RWPE2 (cell line): Measurements from ENCODE around the gene NUDT9.
"Not testable (repeated sequence)": the region's sequence is repeated elsewhere in the genome, so short reads cannot be mapped to it uniquely, and the experiment has no call there.

Experiments
- ATAC-seq: fragments of 200-7000 bp; cut with Tn5 transposase; 3 replicates; pipeline ENCODE4 v1.9.1; 2021; ENCODE audit warnings: low read depth
- DNase-seq: peaks from one replicate; pipeline ENCODE4 v3.0.0-alpha.2; 2020; ENCODE audit warnings: low spot score
- H3K27ac ChIP-seq: fragments of 450-650 bp; 2 replicates; pipeline ENCODE4 v1.5.1; 2017; ENCODE audit warnings: mild to moderate bottlenecking; ENCODE audit not compliant: poor library complexity, severe bottlenecking
- H3K27me3 ChIP-seq: fragments of 250-450 bp; sonication (Bioruptor Pico); 2 replicates; pipeline ENCODE4 v1.5.1; 2021; ENCODE audit warnings: mild to moderate bottlenecking, moderate library complexity; ENCODE audit not compliant: insufficient read depth, poor library complexity, severe bottlenecking
- H3K36me3 ChIP-seq: fragments of 250-450 bp; sonication (Bioruptor Pico); 2 replicates; pipeline ENCODE4 v1.5.1; 2020; ENCODE audit warnings: low read depth, mild to moderate bottlenecking, moderate library complexity
- H3K4me1 ChIP-seq: fragments of 250-450 bp; sonication (Bioruptor Pico); 2 replicates; pipeline ENCODE4 v1.5.1; 2021; ENCODE audit warnings: mild to moderate bottlenecking, moderate library complexity; ENCODE audit not compliant: insufficient read depth, poor library complexity, severe bottlenecking
- H3K4me3 ChIP-seq: fragments of 250-450 bp; sonication (Bioruptor Pico); 2 replicates; pipeline ENCODE4 v1.5.1; 2021; ENCODE audit warnings: mild to moderate bottlenecking, moderate library complexity; ENCODE audit not compliant: severe bottlenecking
- H3K9me3 ChIP-seq: fragments of 250-450 bp; sonication (Bioruptor Pico); 2 replicates; pipeline ENCODE4 v1.5.1; 2021; ENCODE audit warnings: mild to moderate bottlenecking, moderate library complexity; ENCODE audit not compliant: severe bottlenecking
- CTCF ChIP-seq: fragments of 450-650 bp; IDR thresholded peaks from one replicate; pipeline ENCODE4 v1.5.1; 2017; ENCODE audit warnings: mild to moderate bottlenecking, moderate library complexity; ENCODE audit not compliant: poor library complexity, severe bottlenecking

NUDT9 gene

GRCh38 chr4:87399954-87400353, 22.4 kb upstream of the NUDT9 start:
- ATAC-seq (no peak), DNase-seq (no peak)
- no peak overlapping the region for H3K4me3 ChIP-seq
- H3K4me1 ChIP-seq: no peaks in the 10 kb centered on the region
- no peaks in the 10 kb centered on the region for H3K36me3 ChIP-seq
- H3K9me3 ChIP-seq: no peaks in the 10 kb centered on the region
- TF ChIP-seq CTCF: no peak
- H3K27ac ChIP-seq: no peak overlapping the region
- H3K27me3 ChIP-seq: no peaks in the 10 kb centered on the region

- not testable (repeated sequence) for DNase-seq, H3K9me3 ChIP-seq, H3K4me1 ChIP-seq, H3K36me3 ChIP-seq, H3K4me3 ChIP-seq, H3K27me3 ChIP-seq, H3K27ac ChIP-seq, ATAC-seq
Observed at GRCh38 chr4:87403732-87404131, 18.6 kb upstream of the NUDT9 start.

GRCh38 chr4:87405211-87405820, 17.1 kb upstream of the NUDT9 start:
- no peaks in the 10 kb centered on the region for H3K4me1 ChIP-seq
- H3K4me3 ChIP-seq: no peak overlapping the region
- no peak for ATAC-seq
- H3K27me3 ChIP-seq: no peaks in the 10 kb centered on the region
- no peak for DNase-seq
- no peak for TF ChIP-seq CTCF
- H3K9me3 ChIP-seq: no peaks in the 10 kb centered on the region
- H3K36me3 ChIP-seq: no peaks in the 10 kb centered on the region
- no peak overlapping the region for H3K27ac ChIP-seq

- Histone ChIP-seq H3K27ac (no peak overlapping the region), H3K9me3 (no peaks in the 10 kb centered on the region), H3K4me3 (no peak overlapping the region), H3K4me1 (no peaks in the 10 kb centered on the region), H3K36me3 (no peaks in the 10 kb centered on the region), H3K27me3 (no peaks in the 10 kb centered on the region)
- ATAC-seq (no peak), DNase-seq (no peak)
- no peak for TF ChIP-seq CTCF
Observed at GRCh38 chr4:87406462-87406861, 15.9 kb upstream of the NUDT9 start.

- not testable (repeated sequence) for H3K4me3 ChIP-seq, H3K27ac ChIP-seq, H3K36me3 ChIP-seq, H3K27me3 ChIP-seq, ATAC-seq, DNase-seq, H3K9me3 ChIP-seq, H3K4me1 ChIP-seq
Observed at GRCh38 chr4:87406902-87407301, 15.5 kb upstream of the NUDT9 start.

- no peak for TF ChIP-seq CTCF
- ATAC-seq (no peak), DNase-seq (no peak)
- Histone ChIP-seq H3K9me3 (no peaks in the 10 kb centered on the region), H3K4me3 (no peak overlapping the region), H3K27me3 (no peaks in the 10 kb centered on the region), H3K36me3 (no peaks in the 10 kb centered on the region), H3K4me1 (no peaks in the 10 kb centered on the region), H3K27ac (no peak overlapping the region)
Observed at GRCh38 chr4:87409420-87409939, 12.9 kb upstream of the NUDT9 start.
